ENCODE data around the gene GLP2R.

DNA sequence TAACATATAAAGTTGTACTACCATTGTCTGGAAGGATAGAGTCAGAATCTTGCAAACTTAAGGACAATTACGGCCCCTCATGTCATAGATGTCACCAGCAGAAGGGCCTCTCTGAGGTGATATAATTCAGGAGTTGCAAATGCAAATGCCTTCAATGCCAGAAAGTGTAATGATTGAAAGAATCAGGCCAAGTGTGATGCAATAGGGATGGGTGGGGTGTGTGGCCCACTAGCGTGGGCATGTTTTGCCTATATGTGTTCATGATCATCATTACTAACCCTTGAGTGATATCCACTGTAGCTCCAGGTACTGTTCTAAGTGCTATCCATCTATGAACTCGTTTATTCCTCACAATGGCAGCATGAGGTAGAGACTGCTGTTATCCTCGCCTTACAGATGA is 35.4 kb upstream of the GLP2R start:
- TF ChIP-seq CTCF (IDR thresholded peaks at IDR 0.05; ENCODE audit: low read length) (no peak), EZH2phosphoT487 (IDR thresholded peaks at IDR 0.05; ENCODE audit: low read length) (no peak)
